Medulla oblongata (tissue), 1 donor: ENCODE data around the gene PIK3CA.
"Not testable (repeated sequence)": the region's sequence is repeated elsewhere in the genome, so short reads cannot be mapped to it uniquely, and the experiment has no call there.

Source experiments
- DNase-seq: peaks from one replicate; pipeline ENCODE4 v3.0.0-alpha.2; 2015; ENCODE audit errors: extremely low spot score

The PIK3CA gene

DNA sequence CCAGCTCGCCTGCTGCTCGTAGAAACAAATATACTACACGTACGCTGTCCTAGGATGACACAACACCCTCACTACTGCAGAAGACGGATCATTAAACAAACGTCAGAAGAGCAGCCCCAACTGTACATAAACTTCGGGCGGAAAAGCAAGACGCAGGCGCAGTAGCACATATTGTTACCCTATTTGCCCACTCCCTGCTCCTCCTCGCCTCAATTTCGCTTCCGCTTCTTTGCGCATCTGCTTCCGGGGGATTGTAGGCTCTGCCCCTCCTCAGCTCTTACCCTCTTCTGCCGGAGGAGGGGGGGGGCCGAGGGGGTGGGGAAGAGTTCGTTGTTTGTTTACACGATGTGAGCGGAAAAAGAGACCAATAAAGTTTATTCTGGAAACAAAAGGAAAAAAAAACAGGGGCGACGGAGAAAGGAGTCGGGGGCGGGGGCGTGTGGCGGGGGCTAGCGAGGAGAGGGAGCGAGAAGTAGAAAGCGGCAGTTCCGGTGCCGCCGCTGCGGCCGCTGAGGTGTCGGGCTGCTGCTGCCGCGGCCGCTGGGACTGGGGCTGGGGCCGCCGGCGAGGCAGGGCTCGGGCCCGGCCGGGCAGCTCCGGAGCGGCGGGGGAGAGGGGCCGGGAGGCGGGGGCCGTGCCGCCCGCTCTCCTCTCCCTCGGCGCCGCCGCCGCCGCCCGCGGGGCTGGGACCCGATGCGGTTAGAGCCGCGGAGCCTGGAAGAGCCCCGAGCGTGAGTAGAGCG is at the start of gene PIK3CA:
PIK3CA (plus strand) TSS at position 485 of the 743 bp plus-strand sequence. CDS start 50,469 bp downstream, outside the sequence.
- DNase-seq = peak; percentile 100

DNA sequence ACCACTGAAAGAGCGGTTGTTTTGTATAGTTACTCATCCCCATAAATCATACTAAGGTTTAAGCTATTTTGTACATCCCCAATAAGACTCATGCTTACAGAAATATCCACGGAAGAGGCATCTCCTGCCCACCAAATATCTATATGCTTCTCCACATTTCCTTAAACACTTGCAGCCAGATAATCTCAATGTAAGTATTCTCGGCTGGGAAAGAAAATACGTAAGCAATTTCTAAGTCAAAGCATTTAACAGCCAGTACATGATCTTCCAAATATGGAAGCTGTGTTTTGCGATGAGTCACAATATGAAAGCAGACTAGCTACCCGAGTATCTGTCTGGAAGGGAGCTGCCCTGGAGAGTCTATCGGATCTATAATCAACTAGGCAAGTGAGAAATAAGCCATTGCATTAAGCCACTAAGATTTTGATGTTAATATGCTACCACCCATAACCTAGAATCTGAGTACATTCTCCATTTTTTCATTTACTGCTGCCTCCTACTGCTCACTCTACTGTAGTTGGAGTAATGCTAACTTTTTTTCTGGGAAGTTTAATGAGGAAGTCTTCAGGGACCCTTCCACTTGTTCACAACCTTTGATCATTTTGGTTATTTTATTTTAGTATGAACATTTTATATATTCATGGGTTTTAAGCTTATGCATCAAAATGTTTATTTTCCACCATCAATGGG is 49.6 kb upstream of the PIK3CA start:
- no peak for DNase-seq

DNA sequence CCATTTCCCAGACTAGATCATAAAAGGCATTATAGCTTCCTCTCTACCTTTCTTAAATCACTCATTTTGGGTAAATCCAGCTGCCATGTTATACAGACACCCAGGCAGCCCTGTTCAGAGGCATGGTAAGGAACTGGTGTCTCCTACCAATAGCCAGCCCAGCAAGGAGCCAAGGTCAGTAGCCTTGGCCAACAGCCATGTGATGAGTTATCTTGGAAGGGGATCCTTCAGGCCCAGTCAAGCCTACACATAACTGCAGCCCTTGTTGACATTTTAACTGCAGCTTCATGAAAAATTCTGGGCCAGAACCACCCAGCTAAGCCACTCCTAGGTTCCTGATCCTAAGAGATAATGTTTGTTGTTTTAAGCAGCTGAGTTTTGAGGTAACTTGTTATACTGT is 47.5 kb upstream of the PIK3CA start:
- no peak for DNase-seq

DNA sequence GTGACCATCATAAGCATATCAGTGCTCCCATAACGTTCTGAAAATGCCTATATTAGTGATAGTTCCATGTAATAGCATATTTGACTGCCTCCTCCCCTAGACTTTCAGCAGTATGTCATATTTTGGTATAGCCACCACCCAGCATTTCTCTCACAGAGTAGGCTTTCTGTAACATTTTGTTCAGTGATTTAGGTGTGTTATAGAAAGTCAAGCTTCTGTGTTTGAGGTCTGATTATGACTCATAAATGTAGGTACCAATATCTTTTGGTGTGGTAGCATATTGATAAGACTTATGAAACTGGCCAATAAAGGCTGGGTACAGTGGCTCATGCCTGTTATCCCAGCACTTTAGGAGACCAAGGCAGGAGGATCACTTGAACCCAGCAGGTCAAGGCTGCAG is 42.3 kb upstream of the PIK3CA start:
- no peak for DNase-seq

DNA sequence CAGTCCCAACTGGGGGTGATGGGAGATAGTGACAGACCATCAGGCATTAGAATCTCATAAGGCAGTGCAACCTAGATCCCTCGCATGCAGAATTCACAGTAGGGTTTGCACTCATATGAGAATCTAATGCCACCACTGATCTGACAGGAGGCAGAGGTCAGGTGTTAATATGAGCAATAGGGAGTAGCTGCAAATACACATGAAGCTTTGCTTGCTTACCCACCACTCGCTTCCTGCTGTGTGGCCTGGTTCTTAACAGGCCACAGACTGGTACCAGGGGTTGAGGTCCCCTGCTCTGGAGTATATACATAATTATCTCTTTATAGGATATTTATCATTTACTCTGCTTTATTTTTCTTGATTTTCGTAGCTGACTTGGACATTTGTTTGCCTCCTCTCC is 40.5 kb upstream of the PIK3CA start:
- DNase-seq = no peak

DNA sequence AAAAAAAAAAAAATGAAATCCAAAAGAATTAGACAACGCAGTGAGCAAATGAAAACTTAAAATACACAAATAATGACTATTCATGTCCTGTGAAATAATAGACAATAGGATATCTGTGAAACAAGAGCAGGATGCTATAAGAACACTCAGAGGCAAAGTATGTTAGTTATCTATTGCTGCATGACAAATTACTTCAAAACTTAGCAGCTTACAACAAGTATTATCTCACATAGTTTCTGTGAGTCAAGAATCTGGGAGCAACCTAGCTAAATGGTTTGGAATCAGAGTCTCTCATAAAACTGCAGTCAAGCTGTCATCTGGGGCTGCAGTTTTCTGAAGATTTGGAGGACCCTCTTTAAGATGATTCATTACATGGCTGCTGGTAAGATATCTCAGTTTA is 40.1 kb upstream of the PIK3CA start:
- no peak for DNase-seq

DNA sequence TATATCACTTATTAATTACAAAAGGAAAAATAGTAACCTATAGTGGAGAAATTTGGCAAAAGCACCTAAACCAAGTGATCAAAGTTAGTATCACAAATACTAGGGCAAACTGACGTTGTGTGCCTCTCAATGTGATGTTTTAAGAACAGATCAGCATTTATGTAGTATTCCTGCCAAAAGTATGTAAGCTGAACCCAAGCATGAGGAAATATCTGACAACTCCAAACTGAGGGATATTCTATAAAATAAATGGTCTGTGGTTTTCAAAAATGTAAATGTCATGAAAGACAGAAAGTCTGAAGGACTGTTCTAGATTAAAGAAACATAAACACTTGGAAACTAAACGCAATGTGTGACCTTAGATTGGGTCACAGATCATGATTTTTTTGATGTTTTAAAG is 34.3 kb upstream of the PIK3CA start:
- DNase-seq = no peak

DNA sequence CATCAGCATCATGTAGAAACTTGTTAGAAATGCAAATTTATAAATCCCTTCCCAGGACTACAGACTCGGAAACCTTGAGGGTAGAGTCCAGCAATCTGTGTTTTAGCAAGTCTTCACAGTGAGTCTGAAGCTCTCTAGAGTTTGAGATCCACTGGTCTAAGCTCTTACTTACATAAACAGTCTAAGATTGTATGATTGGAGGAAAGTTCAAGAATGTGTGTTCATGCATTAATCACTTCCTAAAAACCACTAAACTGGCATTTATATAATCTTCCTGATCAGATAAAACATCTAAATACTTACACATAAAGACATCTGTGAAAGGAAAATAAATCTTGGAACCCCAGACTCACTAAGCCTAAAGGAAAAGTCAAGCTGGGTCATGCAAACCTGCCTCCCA is 32.7 kb upstream of the PIK3CA start:
- not testable (repeated sequence) for DNase-seq

DNA sequence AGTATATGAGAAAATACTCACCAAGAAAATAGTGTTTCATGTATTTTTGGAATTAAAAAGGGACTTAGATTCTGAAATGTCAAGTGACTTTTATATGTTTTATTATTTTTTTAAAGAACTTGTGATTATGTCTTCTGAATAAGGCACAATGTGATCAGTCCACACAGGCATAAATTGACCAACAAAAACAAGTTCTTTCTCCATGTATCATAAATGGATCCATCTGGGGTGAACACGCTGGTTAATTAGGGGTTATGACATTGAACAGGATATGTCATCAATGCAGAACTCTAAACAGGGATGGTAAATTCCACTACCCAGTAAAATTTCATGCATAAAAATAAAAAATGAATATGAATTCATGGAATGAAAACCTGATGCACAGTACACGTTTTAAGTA is 31.3 kb upstream of the PIK3CA start:
- no peak for DNase-seq

DNA sequence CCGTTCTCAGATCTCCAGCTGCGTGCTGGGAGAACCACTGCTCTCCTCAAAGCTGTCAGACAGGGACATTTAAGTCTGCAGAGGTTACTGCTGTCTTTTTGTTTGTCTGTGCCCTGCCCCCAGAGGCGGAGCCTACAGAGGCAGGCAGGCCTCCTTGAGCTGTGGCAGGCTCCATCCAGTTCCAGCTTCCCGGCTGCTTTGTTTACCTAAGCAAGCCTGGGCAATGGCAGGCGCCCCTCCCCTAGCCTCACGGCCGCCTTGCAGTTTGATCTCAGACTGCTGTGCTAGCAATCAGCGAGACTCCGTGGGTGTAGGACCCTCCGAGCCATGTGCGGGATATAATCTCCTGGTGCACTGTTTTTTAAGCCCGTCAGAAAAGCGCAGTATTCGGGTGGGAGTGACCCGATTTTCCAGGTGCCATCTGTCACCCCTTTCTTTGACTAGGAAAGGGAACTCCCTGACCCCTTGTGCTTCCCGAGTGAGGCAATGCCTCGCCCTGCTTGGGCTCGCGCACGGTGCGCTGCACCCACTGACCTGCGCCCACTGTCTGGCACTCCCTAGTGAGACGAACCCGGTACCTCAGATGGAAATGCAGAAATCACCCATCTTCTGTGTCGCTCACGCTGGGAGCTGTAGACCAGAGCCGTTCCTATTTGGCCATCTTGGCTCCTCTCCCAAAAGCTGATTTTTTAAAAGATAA is 15.8 kb upstream of the PIK3CA start:
- not testable (repeated sequence) for DNase-seq

DNA sequence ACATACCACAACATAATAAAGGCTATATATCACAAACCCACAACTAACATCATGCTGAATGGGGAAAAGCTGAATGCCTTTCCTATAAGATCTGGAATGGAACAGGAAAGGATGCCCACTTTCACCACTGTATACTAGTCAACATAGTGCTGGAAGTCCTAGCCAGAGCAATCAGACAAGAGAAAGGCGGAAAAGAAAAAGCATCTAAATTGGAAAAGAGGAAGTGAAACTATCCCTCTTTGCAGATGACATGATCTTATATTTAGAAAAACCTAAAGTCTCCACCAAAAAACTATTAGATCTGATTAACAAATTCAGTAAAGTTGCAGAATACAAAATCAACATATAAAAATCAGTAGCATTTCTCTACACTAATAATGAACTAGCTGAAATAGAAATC is 14.6 kb upstream of the PIK3CA start:
- DNase-seq = no peak

DNA sequence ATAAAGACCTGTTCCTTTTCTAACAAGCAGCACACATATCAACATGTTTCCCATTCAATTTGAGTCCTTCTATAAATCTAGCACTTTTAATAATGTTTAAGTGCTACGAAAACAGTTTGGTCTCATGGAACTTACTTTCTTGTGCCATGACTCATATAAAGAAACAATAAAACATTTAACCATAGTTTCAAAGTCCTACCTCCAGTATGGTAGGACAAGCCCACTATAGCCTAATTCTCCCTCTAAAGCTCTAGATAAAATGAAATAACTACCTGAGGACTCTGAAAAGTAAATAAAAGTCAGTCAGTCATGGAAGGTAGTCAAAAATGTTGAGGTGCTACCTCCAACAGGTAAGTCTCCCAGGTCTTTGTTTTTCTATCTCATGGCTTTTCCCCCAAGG is 12.0 kb upstream of the PIK3CA start:
- DNase-seq = no peak

DNA sequence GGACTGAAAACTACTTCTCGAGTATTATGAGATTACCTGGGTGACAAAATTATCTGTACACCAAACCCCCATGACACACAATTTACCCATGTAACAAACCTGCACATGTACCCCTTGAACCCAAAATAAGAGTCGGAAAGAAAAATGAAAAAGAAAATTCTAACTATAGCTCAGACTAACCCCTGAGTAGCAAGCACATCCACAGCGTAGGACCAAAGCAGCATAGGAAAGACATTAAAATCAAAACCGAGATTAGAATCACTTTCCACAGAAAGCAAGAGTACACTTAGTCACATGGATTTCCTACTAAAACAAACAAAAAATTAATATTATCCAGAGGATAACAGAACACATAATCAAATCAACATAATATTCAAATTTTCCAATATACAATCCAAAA is 6.3 kb upstream of the PIK3CA start:
- DNase-seq = no peak

DNA sequence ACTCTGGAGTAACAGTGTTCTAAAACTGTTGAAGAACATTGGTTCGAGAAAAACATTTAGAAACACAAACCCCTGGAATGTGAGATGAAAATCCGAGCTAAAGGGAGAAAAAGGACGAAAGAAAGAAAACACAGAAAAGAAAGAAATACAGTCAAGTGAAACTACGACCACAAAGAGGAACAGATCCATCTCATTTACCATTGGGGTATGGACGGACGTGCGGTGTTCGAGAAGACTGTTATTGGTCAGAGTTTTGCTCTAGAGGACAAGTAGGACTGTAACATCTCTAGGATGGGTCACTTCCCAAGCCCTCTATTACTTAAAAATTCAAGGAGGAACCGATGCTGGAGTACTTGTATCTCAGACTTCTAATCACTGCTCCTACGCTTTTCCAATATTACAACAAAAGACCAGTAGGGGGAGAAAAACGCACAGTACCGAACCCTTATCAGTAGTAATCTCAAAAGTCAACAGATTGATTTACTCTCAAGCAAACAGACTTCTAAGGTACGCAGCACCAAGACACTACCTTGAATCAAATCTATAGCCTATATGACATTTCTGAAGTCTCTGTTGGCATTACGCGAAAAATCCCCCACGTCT is 1.1 kb upstream of the PIK3CA start:
- peak; percentile 90 for DNase-seq

DNA sequence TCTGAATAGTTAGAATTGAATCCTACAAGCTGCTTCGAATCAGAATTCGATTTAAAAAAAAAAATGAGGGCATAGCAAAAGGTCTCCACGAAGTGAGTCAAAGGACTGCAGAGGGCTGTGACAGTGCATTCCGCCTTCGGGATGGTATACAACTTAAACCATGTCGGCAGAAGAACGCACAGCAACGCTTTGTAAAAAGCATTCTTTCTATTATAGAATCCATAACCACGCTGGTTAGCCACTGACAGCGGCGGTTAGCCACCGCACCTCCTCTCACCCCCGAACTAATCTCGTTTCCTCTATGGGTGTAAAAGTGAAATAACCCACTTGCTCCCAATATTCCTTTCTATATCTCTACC is 664 bp upstream of the PIK3CA start:
- DNase-seq = no peak

DNA sequence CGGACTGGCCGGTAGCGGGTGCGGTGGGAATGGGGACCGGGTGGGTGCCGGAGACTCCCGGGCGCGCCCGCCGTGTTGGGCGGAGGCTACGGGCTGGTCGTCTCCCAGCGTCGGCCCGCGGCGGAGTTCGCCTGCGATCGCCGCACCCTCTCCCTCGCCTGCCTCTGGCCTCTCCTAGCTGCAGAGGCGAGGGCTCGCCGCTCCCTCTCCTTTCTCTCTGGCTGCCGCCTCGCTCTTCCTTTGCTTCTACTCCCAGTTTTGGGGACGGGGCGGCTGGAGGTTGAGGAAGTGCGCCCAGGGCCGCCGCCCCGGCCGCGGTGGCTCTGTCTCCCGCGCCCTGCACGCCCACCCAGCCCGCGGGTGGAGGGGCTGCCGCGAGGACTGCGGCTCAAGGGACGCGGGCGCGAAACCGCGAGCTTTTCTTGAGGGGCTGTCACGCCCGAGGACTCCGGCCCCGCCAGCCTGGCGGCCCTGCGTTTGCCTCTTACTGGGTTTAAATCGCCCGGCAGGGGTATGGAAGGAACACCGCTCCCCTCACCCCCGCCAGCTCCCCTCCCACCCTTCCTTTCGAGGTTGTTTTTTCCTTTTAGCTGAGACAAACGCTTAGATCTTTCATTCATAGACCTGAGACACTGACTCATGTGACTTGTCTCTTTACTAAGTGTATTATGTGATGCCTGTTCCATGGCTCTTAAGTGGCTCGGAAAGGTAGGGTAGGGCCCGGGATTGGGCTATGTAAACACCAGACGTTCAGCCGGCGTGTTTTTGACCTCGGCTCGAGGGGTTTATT is 654 bp downstream of the PIK3CA start:
- DNase-seq = peak; percentile 42

DNA sequence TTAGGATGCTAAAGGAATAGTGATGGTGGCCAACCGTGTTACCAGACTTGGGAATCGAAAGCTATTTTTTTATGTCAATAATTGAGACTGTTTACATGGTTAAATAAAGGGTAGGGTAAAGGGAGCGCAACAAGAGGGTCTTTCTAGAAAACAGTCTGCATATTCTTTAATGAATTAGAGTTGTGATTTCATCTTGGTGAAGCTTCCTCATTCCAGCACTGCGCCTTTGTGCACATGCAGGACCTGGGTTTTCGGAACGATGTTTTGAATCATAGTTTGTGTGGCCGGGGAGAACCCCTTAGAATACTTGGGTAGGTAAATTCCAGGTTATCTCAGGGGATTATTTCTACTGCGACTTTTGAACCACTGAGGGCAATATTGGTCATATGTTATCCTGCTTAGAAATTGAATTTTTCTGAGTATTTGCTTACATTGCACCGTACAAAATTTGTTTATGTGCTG is 1.3 kb downstream of the PIK3CA start:
- no peak for DNase-seq

DNA sequence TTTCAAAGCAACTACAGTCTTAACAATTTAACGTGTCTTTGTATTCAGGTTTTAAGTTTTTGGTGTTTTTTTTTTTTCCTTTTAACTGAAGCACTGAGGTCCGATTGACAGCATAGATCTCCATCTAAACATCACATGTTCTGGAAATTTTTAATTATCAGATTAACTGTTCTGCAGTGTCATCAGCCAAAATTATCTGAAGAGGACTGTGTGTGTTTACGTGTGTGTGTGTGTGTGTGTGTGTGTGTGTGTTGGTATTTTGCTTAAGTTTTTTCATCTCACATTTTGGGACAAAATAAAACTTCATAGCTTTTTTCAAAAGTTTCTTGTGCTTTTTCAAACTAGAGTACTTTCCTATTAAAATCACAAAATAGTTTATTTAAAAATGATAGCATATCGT is 1.8 kb downstream of the PIK3CA start:
- no peak for DNase-seq

DNA sequence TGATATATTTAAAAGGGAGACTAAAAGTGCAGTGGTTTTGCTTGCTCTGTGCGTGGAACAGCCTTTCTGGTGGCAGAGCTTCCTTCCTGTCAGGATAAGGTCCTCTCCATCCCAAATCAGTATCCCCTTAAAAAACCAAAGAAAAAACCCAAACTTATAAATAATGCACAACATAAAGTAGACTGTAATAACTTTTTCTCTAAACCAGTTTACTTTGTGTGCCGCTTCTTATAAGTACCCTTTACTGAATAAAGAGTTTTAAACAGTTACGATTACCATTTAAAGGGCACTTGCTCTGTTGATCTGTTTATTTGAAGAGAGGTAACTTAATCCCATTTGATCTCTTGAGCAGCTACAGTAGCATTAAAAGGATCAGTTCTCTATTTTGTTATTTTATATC is 2.5 kb downstream of the PIK3CA start:
- no peak for DNase-seq

DNA sequence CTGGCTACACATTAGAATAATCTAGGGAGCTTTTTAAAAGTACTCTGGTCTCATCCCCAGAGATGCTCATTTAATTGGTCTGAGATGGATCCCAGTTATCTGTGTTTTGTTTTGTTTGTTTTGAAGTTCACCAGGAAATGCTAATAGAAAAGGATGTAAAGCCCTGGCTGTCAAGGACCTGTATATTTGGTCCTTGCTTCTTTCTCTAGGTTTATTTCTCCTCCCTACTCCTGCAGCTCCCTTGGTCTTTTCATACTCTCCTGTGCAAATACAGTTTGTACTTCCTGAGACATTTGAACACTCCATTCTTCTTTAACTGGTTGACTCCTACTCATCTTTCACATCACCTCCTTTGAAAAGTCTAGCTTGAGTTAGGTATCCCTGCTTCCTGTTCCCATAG is 3.3 kb downstream of the PIK3CA start:
- DNase-seq = no peak

DNA sequence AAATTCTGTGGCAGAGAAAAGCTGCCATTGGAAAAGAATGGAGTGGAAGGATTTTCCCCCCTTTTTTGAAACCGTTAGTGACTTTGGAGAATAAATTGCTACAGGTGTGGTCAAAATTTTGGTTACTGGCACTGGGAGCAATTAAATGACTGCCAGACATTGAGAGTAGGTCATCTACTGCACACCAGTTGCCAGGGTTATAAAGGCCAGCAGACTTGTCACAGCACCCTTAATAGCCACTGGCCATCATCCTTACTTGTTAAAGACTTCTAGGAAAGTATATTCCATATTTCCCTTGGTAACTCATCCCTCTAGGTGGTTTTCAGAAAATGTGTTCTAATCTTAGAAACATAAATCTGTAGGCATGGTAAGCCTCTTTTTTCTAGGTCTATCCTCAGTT is 8.0 kb downstream of the PIK3CA start:
- no peak for DNase-seq

DNA sequence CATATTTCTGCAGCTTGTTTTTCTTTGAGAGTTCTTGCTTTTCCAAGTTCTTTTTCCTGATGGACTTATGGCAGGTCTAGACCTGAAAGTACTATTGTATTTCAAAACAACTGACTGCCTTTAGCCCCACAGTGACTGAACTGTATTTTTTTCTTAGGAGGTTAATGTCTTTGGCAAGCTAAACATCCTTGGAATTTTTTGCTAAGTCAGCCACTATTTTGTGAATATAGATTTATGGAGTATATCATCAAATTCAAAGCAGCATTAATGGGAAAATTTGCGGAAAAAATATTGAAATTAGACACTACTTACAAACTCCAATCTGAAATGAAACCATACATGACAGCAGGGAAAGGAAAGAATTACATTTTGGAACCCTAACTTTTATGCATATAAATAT is 8.6 kb downstream of the PIK3CA start:
- no peak for DNase-seq
